ENCODE data around the gene SLC6A20.

The SLC6A20 gene

DNA sequence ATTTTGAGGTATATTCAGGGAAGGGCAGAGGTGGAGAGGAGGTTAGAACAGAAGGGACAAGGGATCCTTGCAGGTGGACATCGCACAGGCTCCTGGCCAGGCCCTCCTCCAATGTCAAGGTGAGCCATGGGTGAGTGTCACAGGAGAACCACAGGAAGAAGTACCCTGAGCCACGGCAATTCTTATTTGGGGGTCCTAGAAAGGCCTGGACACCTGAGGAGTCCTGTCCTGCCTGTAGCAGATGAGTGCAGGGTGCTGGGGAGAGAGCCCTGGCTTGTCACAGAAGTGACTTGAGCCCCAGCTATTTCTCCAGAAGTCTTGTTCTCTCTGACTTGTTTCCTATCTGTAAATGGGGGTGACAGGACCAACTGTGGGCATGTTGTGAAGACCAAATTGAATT lies 4.3 kb downstream of the SLC6A20 start:
- Histone ChIP-seq H3K36me3 (ENCODE audit: insufficient read depth, low read length) (no peaks in the 10 kb centered on the region), H2AFZ (ENCODE audit: low read length, unreplicated experiment) (no peak overlapping the region), H3K27me3 (ENCODE audit: insufficient read depth, low read length) (peaks cover 98% of the 10 kb centered on the region), H3K4me3 (ENCODE audit: low read depth, low read length) (no peak overlapping the region), H3K79me2 (ENCODE audit: control insufficient read depth, insufficient read depth, low read length, unreplicated experiment) (no peaks in the 10 kb centered on the region), H3K4me1 (ENCODE audit: control insufficient read depth, insufficient read depth, low read length, unreplicated experiment) (no peaks in the 10 kb centered on the region), H3K27ac (ENCODE audit: low read depth, low read length) (no peak overlapping the region)

- Histone ChIP-seq H3K79me2 (ENCODE audit: control insufficient read depth, insufficient read depth, low read length, unreplicated experiment) (no peaks in the 10 kb centered on the region), H2AFZ (ENCODE audit: low read length, unreplicated experiment) (no peak overlapping the region), H3K36me3 (ENCODE audit: insufficient read depth, low read length) (no peaks in the 10 kb centered on the region), H3K27me3 (ENCODE audit: insufficient read depth, low read length) (peaks cover 91% of the 10 kb centered on the region), H3K4me3 (ENCODE audit: low read depth, low read length) (no peak overlapping the region), H3K27ac (ENCODE audit: low read depth, low read length) (no peak overlapping the region), H3K4me1 (ENCODE audit: control insufficient read depth, insufficient read depth, low read length, unreplicated experiment) (no peaks in the 10 kb centered on the region)
These were observed 5.7 kb downstream of the SLC6A20 start for GRCh38 chr3:45790596-45790995.

GRCh38 chr3:45789235-45789812 lies 7.0 kb downstream of the SLC6A20 start:
- Histone ChIP-seq H3K27me3 (ENCODE audit: insufficient read depth, low read length) (peaks cover 87% of the 10 kb centered on the region), H2AFZ (ENCODE audit: low read length, unreplicated experiment) (no peak overlapping the region), H3K79me2 (ENCODE audit: control insufficient read depth, insufficient read depth, low read length, unreplicated experiment) (no peaks in the 10 kb centered on the region), H3K36me3 (ENCODE audit: insufficient read depth, low read length) (no peaks in the 10 kb centered on the region), H3K4me3 (ENCODE audit: low read depth, low read length) (no peak overlapping the region), H3K27ac (ENCODE audit: low read depth, low read length) (no peak overlapping the region), H3K4me1 (ENCODE audit: control insufficient read depth, insufficient read depth, low read length, unreplicated experiment) (no peaks in the 10 kb centered on the region)

GRCh38 chr3:45787551-45787950 lies 8.8 kb downstream of the SLC6A20 start:
- no peak overlapping the region for H3K27ac ChIP-seq (ENCODE audit: low read depth, low read length)
- H2AFZ ChIP-seq (ENCODE audit: low read length, unreplicated experiment) = no peak overlapping the region
- no peaks in the 10 kb centered on the region for H3K36me3 ChIP-seq (ENCODE audit: insufficient read depth, low read length)
- no peaks in the 10 kb centered on the region for H3K79me2 ChIP-seq (ENCODE audit: control insufficient read depth, insufficient read depth, low read length, unreplicated experiment)
- no peak overlapping the region for H3K4me3 ChIP-seq (ENCODE audit: low read depth, low read length)
- H3K27me3 ChIP-seq (ENCODE audit: insufficient read depth, low read length) = peaks cover 87% of the 10 kb centered on the region
- no peaks in the 10 kb centered on the region for H3K4me1 ChIP-seq (ENCODE audit: control insufficient read depth, insufficient read depth, low read length, unreplicated experiment)

DNA sequence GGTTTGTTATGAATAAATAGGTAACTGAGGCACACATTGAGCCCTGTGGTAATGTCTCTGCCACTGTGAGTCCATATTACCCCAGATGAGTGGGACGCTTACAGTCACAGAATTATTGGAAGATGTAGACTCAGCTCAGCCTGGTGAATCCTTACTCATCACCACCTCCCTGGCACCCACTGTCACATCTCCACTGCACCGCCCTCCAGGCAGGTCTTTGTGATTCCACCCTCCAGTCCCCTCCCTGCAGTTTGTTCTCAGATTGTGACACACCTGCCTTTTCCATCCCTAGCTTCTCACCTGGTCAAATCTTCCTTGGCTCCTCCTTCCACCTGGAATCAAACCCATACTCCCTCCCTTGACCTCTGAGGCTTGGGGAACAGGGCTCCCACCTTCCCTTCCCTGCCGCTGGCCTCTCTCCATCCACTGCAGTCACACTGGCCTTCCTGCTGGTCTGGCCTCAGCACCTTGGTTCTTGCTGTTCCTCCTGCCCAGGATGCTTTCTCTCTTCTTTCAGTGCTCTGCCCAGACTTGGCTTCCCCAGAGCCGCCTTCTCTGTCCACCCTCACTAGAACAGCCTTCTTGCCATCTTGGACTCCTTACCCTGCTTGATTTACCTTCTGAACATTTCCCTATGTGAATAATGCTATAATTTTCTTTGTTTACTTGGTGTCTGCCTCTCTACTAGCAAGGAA lies 9.4 kb downstream of the SLC6A20 start:
- no peak overlapping the region for H3K4me3 ChIP-seq (ENCODE audit: low read depth, low read length)
- H2AFZ ChIP-seq (ENCODE audit: low read length, unreplicated experiment) = no peak overlapping the region
- peaks cover 87% of the 10 kb centered on the region for H3K27me3 ChIP-seq (ENCODE audit: insufficient read depth, low read length)
- H3K36me3 ChIP-seq (ENCODE audit: insufficient read depth, low read length) = no peaks in the 10 kb centered on the region
- no peaks in the 10 kb centered on the region for H3K4me1 ChIP-seq (ENCODE audit: control insufficient read depth, insufficient read depth, low read length, unreplicated experiment)
- H3K27ac ChIP-seq (ENCODE audit: low read depth, low read length) = no peak overlapping the region
- H3K79me2 ChIP-seq (ENCODE audit: control insufficient read depth, insufficient read depth, low read length, unreplicated experiment) = no peaks in the 10 kb centered on the region

- Histone ChIP-seq H2AFZ (ENCODE audit: low read length, unreplicated experiment) (no peak overlapping the region), H3K27me3 (ENCODE audit: insufficient read depth, low read length) (peaks cover 83% of the 10 kb centered on the region)
These were observed 10.7 kb downstream of the SLC6A20 start for GRCh38 chr3:45785605-45786150.

GRCh38 chr3:45783667-45784066 lies 12.7 kb downstream of the SLC6A20 start:
- H3K79me2 ChIP-seq (ENCODE audit: control insufficient read depth, insufficient read depth, low read length, unreplicated experiment) = no peaks in the 10 kb centered on the region
- no peaks in the 10 kb centered on the region for H3K36me3 ChIP-seq (ENCODE audit: insufficient read depth, low read length)
- H3K27ac ChIP-seq (ENCODE audit: low read depth, low read length) = no peak overlapping the region
- H3K4me3 ChIP-seq (ENCODE audit: low read depth, low read length) = no peak overlapping the region
- peaks cover 83% of the 10 kb centered on the region for H3K27me3 ChIP-seq (ENCODE audit: insufficient read depth, low read length)
- no peak overlapping the region for H2AFZ ChIP-seq (ENCODE audit: low read length, unreplicated experiment)
- H3K4me1 ChIP-seq (ENCODE audit: control insufficient read depth, insufficient read depth, low read length, unreplicated experiment) = no peaks in the 10 kb centered on the region

More at GRCh38 chr3:45785605-45786150, 10.7 kb downstream of the SLC6A20 start:
- Histone ChIP-seq H3K4me3 (ENCODE audit: low read depth, low read length) (no peak overlapping the region), H3K79me2 (ENCODE audit: control insufficient read depth, insufficient read depth, low read length, unreplicated experiment) (no peaks in the 10 kb centered on the region), H3K4me1 (ENCODE audit: control insufficient read depth, insufficient read depth, low read length, unreplicated experiment) (no peaks in the 10 kb centered on the region), H3K27ac (ENCODE audit: low read depth, low read length) (no peak overlapping the region), H3K36me3 (ENCODE audit: insufficient read depth, low read length) (no peaks in the 10 kb centered on the region)

- Histone ChIP-seq H2AFZ (ENCODE audit: low read length, unreplicated experiment) (no peak overlapping the region), H3K4me1 (ENCODE audit: control insufficient read depth, insufficient read depth, low read length, unreplicated experiment) (no peaks in the 10 kb centered on the region), H3K79me2 (ENCODE audit: control insufficient read depth, insufficient read depth, low read length, unreplicated experiment) (no peaks in the 10 kb centered on the region), H3K27me3 (ENCODE audit: insufficient read depth, low read length) (peaks cover 78% of the 10 kb centered on the region), H3K36me3 (ENCODE audit: insufficient read depth, low read length) (no peaks in the 10 kb centered on the region), H3K4me3 (ENCODE audit: low read depth, low read length) (no peak overlapping the region), H3K27ac (ENCODE audit: low read depth, low read length) (no peak overlapping the region)
These were observed 14.0 kb downstream of the SLC6A20 start for GRCh38 chr3:45782381-45782780.

DNA sequence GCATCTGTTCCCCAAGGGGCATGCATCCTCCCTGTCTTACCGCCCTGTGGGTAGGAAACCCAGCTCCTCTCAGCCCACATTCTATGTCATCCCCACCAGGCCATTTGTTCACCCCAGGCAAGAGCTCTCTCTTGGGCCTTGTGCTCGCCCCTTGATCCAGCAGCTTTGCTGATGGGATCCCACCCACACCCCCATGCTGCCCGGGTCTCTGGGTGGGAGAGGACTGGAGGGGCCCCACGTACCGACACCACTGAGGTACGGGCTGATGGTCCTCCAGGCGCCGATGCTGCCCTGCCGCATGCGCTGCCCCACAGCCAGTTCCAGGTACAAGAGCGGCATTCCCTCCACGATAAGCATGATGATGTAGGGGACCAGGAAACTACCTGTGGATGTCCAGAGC lies 14.5 kb downstream of the SLC6A20 start:
- H3K4me3 ChIP-seq (ENCODE audit: low read depth, low read length) = no peak overlapping the region
- H2AFZ ChIP-seq (ENCODE audit: low read length, unreplicated experiment) = no peak overlapping the region
- no peak overlapping the region for H3K27ac ChIP-seq (ENCODE audit: low read depth, low read length)
- H3K27me3 ChIP-seq (ENCODE audit: insufficient read depth, low read length) = peaks cover 75% of the 10 kb centered on the region
- H3K4me1 ChIP-seq (ENCODE audit: control insufficient read depth, insufficient read depth, low read length, unreplicated experiment) = no peaks in the 10 kb centered on the region
- H3K79me2 ChIP-seq (ENCODE audit: control insufficient read depth, insufficient read depth, low read length, unreplicated experiment) = no peaks in the 10 kb centered on the region
- H3K36me3 ChIP-seq (ENCODE audit: insufficient read depth, low read length) = no peaks in the 10 kb centered on the region

DNA sequence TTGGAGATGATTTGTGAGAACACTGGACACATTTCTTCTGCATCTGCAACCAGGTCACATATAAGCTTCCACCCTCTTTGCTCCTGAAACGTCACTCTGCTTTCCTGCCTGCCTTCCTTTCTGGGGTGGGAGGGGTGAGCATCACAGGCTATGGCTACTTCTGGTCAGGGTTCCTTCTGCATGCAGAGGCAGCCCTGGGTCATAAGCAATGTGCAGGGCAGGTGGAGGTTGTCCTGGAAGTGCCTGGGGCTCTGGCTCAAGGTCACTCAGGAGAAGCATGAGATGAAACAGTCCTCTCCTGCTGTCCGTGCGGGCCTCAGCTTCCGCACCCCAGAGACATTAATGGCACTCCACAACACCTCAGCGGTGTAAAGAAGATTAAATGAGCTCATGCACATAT lies 15.1 kb downstream of the SLC6A20 start:
- Histone ChIP-seq H2AFZ (ENCODE audit: low read length, unreplicated experiment) (no peak overlapping the region), H3K4me1 (ENCODE audit: control insufficient read depth, insufficient read depth, low read length, unreplicated experiment) (no peaks in the 10 kb centered on the region), H3K79me2 (ENCODE audit: control insufficient read depth, insufficient read depth, low read length, unreplicated experiment) (no peaks in the 10 kb centered on the region), H3K27ac (ENCODE audit: low read depth, low read length) (no peak overlapping the region), H3K36me3 (ENCODE audit: insufficient read depth, low read length) (no peaks in the 10 kb centered on the region), H3K27me3 (ENCODE audit: insufficient read depth, low read length) (peaks cover 76% of the 10 kb centered on the region), H3K4me3 (ENCODE audit: low read depth, low read length) (no peak overlapping the region)
